Thoracic aorta (tissue), 2 donors: ENCODE measurements around the gene TSHZ3. TPM values are rescaled to one million over a fixed set of nuclear protein-coding genes. Genes with fewer than 3 reads are reported as not detected.

ENCODE experiments used
- ATAC-seq: fragments of 150-250 bp; one replicate; pipeline ENCODE4 v1.8.0; 2017; ENCODE audit warnings: low read depth; ENCODE audit not compliant: insufficient number of reproducible peaks, low FRiP score
- DNase-seq: peaks from one replicate; pipeline ENCODE4 v3.0.0-alpha.2; 2020; ENCODE audit warnings: low spot score
- H3K27ac ChIP-seq, 2 donors: fragments of 200-600 bp; sonication (generic); 1 replicate in 1 of 2; 2 replicates in 1 of 2; pipeline ENCODE4 v1.5.1; 2016; ENCODE audit warnings: mild to moderate bottlenecking in 2 of 2, moderate library complexity in 2 of 2
- H3K27me3 ChIP-seq: fragments of 200-600 bp; sonication (generic); replicated peaks from 2 replicates; pipeline ENCODE4 v1.6.0; 2016; ENCODE audit warnings: mild to moderate bottlenecking; ENCODE audit not compliant: insufficient read depth
- H3K36me3 ChIP-seq: fragments of 200-600 bp; sonication (generic); one replicate; pipeline ENCODE4 v1.5.1; 2016
- H3K4me1 ChIP-seq, 2 donors: fragments of 200-600 bp; sonication (generic); 1 replicate in 1 of 2; 2 replicates in 1 of 2; pipeline versions ENCODE4 v1.5.1 to v1.6.0; 2016; ENCODE audit warnings: low read depth in 2 of 2, mild to moderate bottlenecking in 1 of 2; ENCODE audit not compliant: control insufficient read depth in 1 of 2
- H3K4me3 ChIP-seq: fragments of 200-600 bp; sonication (generic); 2 replicates; pipeline ENCODE4 v1.5.1; 2016; ENCODE audit warnings: mild to moderate bottlenecking
- H3K9me3 ChIP-seq: fragments of 200-600 bp; sonication (generic); 2 replicates; pipeline ENCODE4 v1.5.1; 2016
- CTCF ChIP-seq: fragments of 200-600 bp; sonication (generic); IDR thresholded peaks from one replicate; pipeline ENCODE4 v1.5.1; 2019; ENCODE audit warnings: antibody characterized with exemption
- total RNA-seq, 2 donors: library from RNA; depleted of rRNA; stranded (reverse); fragments of >200 nt; gene quantifications; one replicate each; pipeline versions ENCODE4 v1.1.0 to v1.2.3, GENCODE V29; 2016

The TSHZ3 gene
- total RNA-seq, 2 donors from 2014 or later: 9.3 to 10.2 TPM

GRCh38 chr19:31347828-31348392 lies 1.3 kb downstream of the TSHZ3 start:
- no peak for DNase-seq
- peaks cover 9 to 31% of the 10 kb centered on the region in 2 donors for H3K4me1 ChIP-seq
- peak overlapping the region in 1 of 2 donors; percentile 87 for H3K27ac ChIP-seq
- TF ChIP-seq CTCF: no peak
- H3K27me3 ChIP-seq: no peaks in the 10 kb centered on the region
- no peak for ATAC-seq
- peak overlapping the region; percentile 99 for H3K4me3 ChIP-seq
- no peaks in the 10 kb centered on the region for H3K9me3 ChIP-seq
- no peaks in the 10 kb centered on the region for H3K36me3 ChIP-seq

GRCh38 chr19:31347354-31347753 lies 1.9 kb downstream of the TSHZ3 start:
- no peak for TF ChIP-seq CTCF
- ATAC-seq: no peak
- DNase-seq: no peak
- no peaks in the 10 kb centered on the region for H3K36me3 ChIP-seq
- H3K27ac ChIP-seq: peak overlapping the region in 1 of 2 donors; percentile 27
- peak overlapping the region; percentile 99 for H3K4me3 ChIP-seq
- peaks cover 9 to 28% of the 10 kb centered on the region in 2 donors for H3K4me1 ChIP-seq
- no peaks in the 10 kb centered on the region for H3K27me3 ChIP-seq
- no peaks in the 10 kb centered on the region for H3K9me3 ChIP-seq

GRCh38 chr19:31346184-31347059 lies 2.8 kb downstream of the TSHZ3 start:
- H3K4me1 ChIP-seq: peaks cover 6 to 18% of the 10 kb centered on the region in 2 donors
- TF ChIP-seq CTCF: no peak
- no peak overlapping the region for H3K27ac ChIP-seq
- H3K9me3 ChIP-seq: no peaks in the 10 kb centered on the region
- H3K27me3 ChIP-seq: no peaks in the 10 kb centered on the region
- DNase-seq (no peak), ATAC-seq (no peak)
- H3K4me3 ChIP-seq: no peak overlapping the region
- no peaks in the 10 kb centered on the region for H3K36me3 ChIP-seq

GRCh38 chr19:31344403-31344802 lies 4.8 kb downstream of the TSHZ3 start:
- no peak overlapping the region for H3K27ac ChIP-seq
- no peak for DNase-seq
- H3K9me3 ChIP-seq: no peaks in the 10 kb centered on the region
- TF ChIP-seq CTCF: no peak
- ATAC-seq: no peak
- H3K27me3 ChIP-seq: no peaks in the 10 kb centered on the region
- H3K4me3 ChIP-seq: no peak overlapping the region
- H3K36me3 ChIP-seq: no peaks in the 10 kb centered on the region
- H3K4me1 ChIP-seq: peaks cover 12 to 19% of the 10 kb centered on the region in 2 donors

GRCh38 chr19:31342926-31343325 lies 6.3 kb downstream of the TSHZ3 start:
- ATAC-seq: no peak
- Histone ChIP-seq H3K27ac (no peak overlapping the region), H3K27me3 (no peaks in the 10 kb centered on the region), H3K4me3 (no peak overlapping the region), H3K4me1 (peaks cover 19 to 26% of the 10 kb centered on the region in 2 donors), H3K36me3 (no peaks in the 10 kb centered on the region), H3K9me3 (no peaks in the 10 kb centered on the region)
- DNase-seq: no peak
- TF ChIP-seq CTCF: no peak
